ENCODE results near the gene FGD3.

Gene FGD3

DNA sequence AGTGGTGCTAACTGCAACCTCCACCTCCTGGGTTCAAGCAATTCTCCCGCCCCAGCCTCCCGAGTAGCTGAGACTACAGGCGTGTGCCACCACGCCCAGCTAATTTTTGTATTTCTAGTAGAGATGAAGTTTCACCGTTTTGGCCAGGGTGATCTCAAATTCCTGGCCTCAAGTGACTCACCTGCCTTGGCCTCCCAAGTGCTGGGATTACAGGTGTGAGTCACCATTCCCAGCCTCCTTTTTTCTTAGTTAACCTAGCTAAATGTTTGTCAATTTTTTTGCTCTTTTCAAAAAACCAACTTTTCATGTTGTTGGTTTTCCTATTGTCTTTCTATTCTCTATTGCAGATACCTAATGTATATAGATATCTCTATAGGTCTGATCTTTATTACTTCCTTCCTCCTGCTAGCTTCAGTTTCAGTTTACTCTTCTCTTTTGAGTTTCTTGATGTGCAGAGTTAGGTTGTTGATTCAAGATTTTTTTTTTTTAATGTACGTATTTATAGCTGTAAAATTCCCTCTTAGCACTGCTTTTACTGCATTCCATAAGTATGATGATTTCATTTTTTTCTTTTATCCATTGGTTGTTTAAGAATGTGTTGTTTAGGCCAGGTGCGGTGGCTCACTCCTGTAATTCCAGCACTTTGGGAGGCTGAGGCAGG is 32.9 kb downstream of the FGD3 start:
- H3K79me2 ChIP-seq (ENCODE audit: low read length) = peaks cover 35% of the 10 kb centered on the region
- H3K27me3 ChIP-seq (replicated peaks; ENCODE audit: insufficient read depth, low read length) = no peaks in the 10 kb centered on the region
- H4K20me1 ChIP-seq (ENCODE audit: insufficient read depth, low read length) = no peaks in the 10 kb centered on the region
- peaks cover 10% of the 10 kb centered on the region for H3K4me1 ChIP-seq (ENCODE audit: low read length)
- H2AFZ ChIP-seq (ENCODE audit: low read length) = no peak overlapping the region
- 0 out of 2 replicates have a peak, but pooled peaks cover 2% of the 10 kb centered on the region for H3F3A ChIP-seq (ENCODE audit: insufficient read depth, low read length)
- peak; percentile 35 for DNase-seq
- no peak for TF ChIP-seq EZH2phosphoT487 (IDR thresholded peaks at IDR 0.05; ENCODE audit: low read length)
- no peak for TF ChIP-seq EZH2 (optimal IDR thresholded peaks at IDR 0.05; ENCODE audit: low read depth, low read length)
- TF ChIP-seq, protein P1, sequence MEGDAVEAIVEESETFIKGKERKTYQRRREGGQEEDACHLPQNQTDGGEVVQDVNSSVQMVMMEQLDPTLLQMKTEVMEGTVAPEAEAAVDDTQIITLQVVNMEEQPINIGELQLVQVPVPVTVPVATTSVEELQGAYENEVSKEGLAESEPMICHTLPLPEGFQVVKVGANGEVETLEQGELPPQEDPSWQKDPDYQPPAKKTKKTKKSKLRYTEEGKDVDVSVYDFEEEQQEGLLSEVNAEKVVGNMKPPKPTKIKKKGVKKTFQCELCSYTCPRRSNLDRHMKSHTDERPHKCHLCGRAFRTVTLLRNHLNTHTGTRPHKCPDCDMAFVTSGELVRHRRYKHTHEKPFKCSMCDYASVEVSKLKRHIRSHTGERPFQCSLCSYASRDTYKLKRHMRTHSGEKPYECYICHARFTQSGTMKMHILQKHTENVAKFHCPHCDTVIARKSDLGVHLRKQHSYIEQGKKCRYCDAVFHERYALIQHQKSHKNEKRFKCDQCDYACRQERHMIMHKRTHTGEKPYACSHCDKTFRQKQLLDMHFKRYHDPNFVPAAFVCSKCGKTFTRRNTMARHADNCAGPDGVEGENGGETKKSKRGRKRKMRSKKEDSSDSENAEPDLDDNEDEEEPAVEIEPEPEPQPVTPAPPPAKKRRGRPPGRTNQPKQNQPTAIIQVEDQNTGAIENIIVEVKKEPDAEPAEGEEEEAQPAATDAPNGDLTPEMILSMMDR (IDR thresholded peaks at IDR 0.05; ENCODE audit: low read length) = no peak
- H3K27ac ChIP-seq (ENCODE audit: low read length) = peak overlapping the region; percentile 3; the same call in 1 of the 2 replicates
- H3K9ac ChIP-seq (ENCODE audit: low read length) = no peak overlapping the region
- peak overlapping the region; percentile 10 for H3K4me2 ChIP-seq (ENCODE audit: low read depth, low read length)
- no peak overlapping the region for H3K4me3 ChIP-seq (ENCODE audit: low read length)
- H3K36me3 ChIP-seq (replicated peaks; ENCODE audit: insufficient read depth, low read length) = no peaks in the 10 kb centered on the region
- H3K9me2 ChIP-seq (replicated peaks; ENCODE audit: insufficient read depth, low read length) = no peaks in the 10 kb centered on the region
- no peaks in the 10 kb centered on the region for H3K9me3 ChIP-seq (replicated peaks; ENCODE audit: insufficient read depth, low read length)

DNA sequence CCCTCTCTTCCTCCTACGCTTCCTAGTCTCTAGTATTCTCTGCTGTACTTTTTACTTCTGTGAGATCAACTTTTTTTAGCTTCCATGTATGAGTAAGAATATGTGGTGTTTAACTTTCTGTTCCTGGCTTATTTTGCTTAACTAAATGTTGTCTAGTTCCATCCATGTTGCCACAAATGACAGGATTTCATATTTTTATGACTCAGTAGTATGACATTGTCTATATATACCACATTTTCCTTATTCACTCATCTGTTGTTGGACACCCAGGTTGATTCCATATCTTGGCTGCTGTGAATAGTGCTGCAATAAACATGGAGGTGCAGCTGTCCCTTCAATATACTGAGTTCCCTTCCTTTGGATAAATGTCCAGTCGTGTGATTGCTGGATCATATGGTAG is 34.8 kb downstream of the FGD3 start:
- Histone ChIP-seq H4K20me1 (ENCODE audit: insufficient read depth, low read length) (no peaks in the 10 kb centered on the region), H3K9me3 (replicated peaks; ENCODE audit: insufficient read depth, low read length) (no peaks in the 10 kb centered on the region), H3K27ac (ENCODE audit: low read length) (no peak overlapping the region), H3K4me1 (ENCODE audit: low read length) (peaks cover 10% of the 10 kb centered on the region), H3K79me2 (ENCODE audit: low read length) (peaks cover 26% of the 10 kb centered on the region), H3K27me3 (replicated peaks; ENCODE audit: insufficient read depth, low read length) (no peaks in the 10 kb centered on the region), H3K9ac (ENCODE audit: low read length) (no peak overlapping the region), H2AFZ (ENCODE audit: low read length) (no peak overlapping the region), H3K36me3 (replicated peaks; ENCODE audit: insufficient read depth, low read length) (no peaks in the 10 kb centered on the region), H3K4me2 (ENCODE audit: low read depth, low read length) (no peak overlapping the region), H3K9me2 (replicated peaks; ENCODE audit: insufficient read depth, low read length) (no peaks in the 10 kb centered on the region), H3F3A (ENCODE audit: insufficient read depth, low read length) (0 out of 2 replicates have a peak, but pooled peaks cover 2% of the 10 kb centered on the region), H3K4me3 (ENCODE audit: low read length) (no peak overlapping the region)
- TF ChIP-seq EZH2phosphoT487 (IDR thresholded peaks at IDR 0.05; ENCODE audit: low read length) (no peak), EZH2 (optimal IDR thresholded peaks at IDR 0.05; ENCODE audit: low read depth, low read length) (no peak)
- TF ChIP-seq, protein P1 (IDR thresholded peaks at IDR 0.05; ENCODE audit: low read length) = no peak
- no peak for DNase-seq

- Histone ChIP-seq H3K36me3 (replicated peaks; ENCODE audit: insufficient read depth, low read length) (no peaks in the 10 kb centered on the region), H3K4me1 (ENCODE audit: low read length) (peaks cover 10% of the 10 kb centered on the region), H3K9ac (ENCODE audit: low read length) (no peak overlapping the region), H3K79me2 (ENCODE audit: low read length) (peaks cover 21% of the 10 kb centered on the region), H3K9me3 (replicated peaks; ENCODE audit: insufficient read depth, low read length) (no peaks in the 10 kb centered on the region), H3K27me3 (replicated peaks; ENCODE audit: insufficient read depth, low read length) (no peaks in the 10 kb centered on the region), H3K27ac (ENCODE audit: low read length) (no peak overlapping the region), H3K4me2 (ENCODE audit: low read depth, low read length) (no peak overlapping the region), H4K20me1 (ENCODE audit: insufficient read depth, low read length) (no peaks in the 10 kb centered on the region), H3K9me2 (replicated peaks; ENCODE audit: insufficient read depth, low read length) (no peaks in the 10 kb centered on the region), H3F3A (ENCODE audit: insufficient read depth, low read length) (0 out of 2 replicates have a peak, but pooled peaks cover 2% of the 10 kb centered on the region), H3K4me3 (ENCODE audit: low read length) (no peak overlapping the region), H2AFZ (ENCODE audit: low read length) (no peak overlapping the region)
- DNase-seq = no peak
- TF ChIP-seq EZH2 (optimal IDR thresholded peaks at IDR 0.05; ENCODE audit: low read depth, low read length) = no peak
- TF ChIP-seq, protein P1 (IDR thresholded peaks at IDR 0.05; ENCODE audit: low read length) = no peak
- TF ChIP-seq EZH2phosphoT487 (IDR thresholded peaks at IDR 0.05; ENCODE audit: low read length) = no peak
Measured at GRCh38 chr9:92983984-92984589, 36.8 kb downstream of the FGD3 start.
